ENCODE measurements around the gene PRDX3.

PRDX3 gene

DNA sequence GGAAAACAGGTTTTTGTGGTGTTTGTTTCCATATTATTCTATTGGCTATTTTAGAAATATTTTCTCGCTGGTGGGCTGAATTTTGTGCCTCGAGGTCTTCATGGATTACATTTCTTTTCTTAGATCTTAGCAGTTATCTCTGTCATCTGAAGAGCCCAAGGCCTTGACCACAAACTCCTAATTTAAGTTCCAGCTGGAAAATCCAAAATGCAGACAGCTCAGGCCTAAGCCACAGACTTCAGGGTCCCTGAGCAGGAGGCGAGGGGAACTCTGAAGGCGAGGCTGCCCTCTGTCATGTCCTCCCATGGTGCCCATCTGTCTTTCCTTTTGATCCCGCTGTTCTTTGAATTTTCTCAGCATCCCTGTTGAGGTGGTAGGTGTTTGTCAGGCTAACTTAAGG lies 60.4 kb downstream of the PRDX3 start:
- DNase-seq = no peak
